HCT116 (cell line): ENCODE measurements around the gene KANSL1. TPM values are rescaled to one million over a fixed set of nuclear protein-coding genes. Genes with fewer than 3 reads are reported as not detected.

Experiments
- ATAC-seq: fragments of 200-7000 bp; cut with Tn5 transposase; 2 replicates; pipeline ENCODE4 v1.9.1; 2020; ENCODE audit warnings: mild to moderate bottlenecking, moderate library complexity
- BruUV-seq: library from RNA; stranded (reverse); fragments of 400-500 nt; replicated peaks from 2 replicates; lab custom pipeline; 2021; lab: Mats Ljungman, UMichigan
- CTCF ChIA-PET: fragments of 300-600 bp; sonication (Branson Sonifier 250); formaldehyde crosslinking; loops from one replicate; lab custom pipeline; 2021; ENCODE audit warnings: antibody characterized with exemption; lab: Charles Lee
- POLR2A ChIA-PET: fragments of 300-600, 350-600 bp; sonication (Branson Sonifier 250); formaldehyde crosslinking; loops from one replicate; lab custom pipeline; 2021; ENCODE audit warnings: antibody characterized with exemption; lab: Charles Lee
- RAD21 ChIA-PET, 2 experiments: fragments of 300-600 bp; sonication (Branson Sonifier 250); formaldehyde crosslinking; loops; one replicate each; lab custom pipeline; 2023; ENCODE audit warnings: low total read pairs in 2 of 2; ENCODE audit not compliant: uncharacterized antibody in 2 of 2, unreplicated experiment in 2 of 2, low non-redundant PET in 1 of 2; lab: Charles Lee
- DNase-seq: peaks from one replicate; pipeline ENCODE4 v3.0.0-alpha.2; 2010; ENCODE audit warnings: low read depth, low spot score
- H2AFZ ChIP-seq: fragments of 200-600 bp; shearing (Covaris generic), sonication (generic); 2 replicates; pipeline ENCODE4 v1.6.1; 2017; ENCODE audit warnings: low read depth, mixed run types, mixed read lengths, antibody characterized with exemption, low read length; ENCODE audit not compliant: poor library complexity, severe bottlenecking
- H3K27ac ChIP-seq: 2 replicates; pipeline ENCODE4 v1.5.1; 2012; ENCODE audit warnings: low read depth, low read length
- H3K27me3 ChIP-seq: fragments of 200-600 bp; sonication (generic); 2 replicates; pipeline ENCODE4 v1.6.1; 2016; ENCODE audit warnings: mixed run types, low read length, mixed read lengths; ENCODE audit not compliant: insufficient read depth
- H3K36me3 ChIP-seq, 2 experiments: fragments of 200-500 bp in 1 of 2; fragments of 200-600 bp in 1 of 2; sonication (Bioruptor generic) in 1 of 2; sonication (generic) in 1 of 2; 2 replicates each; pipeline versions ENCODE4 v1.5.1 to v1.6.1; 2014 to 2016; ENCODE audit warnings: low read length in 2 of 2, inconsistent platforms in 1 of 2, mixed read lengths in 1 of 2, mixed run types in 1 of 2; ENCODE audit not compliant: insufficient read depth in 2 of 2, control insufficient read depth in 1 of 2
- H3K4me1 ChIP-seq, 2 experiments: fragments of 200-600 bp in 1 of 2; sonication (generic) in 1 of 2; 2 replicates each; pipeline versions ENCODE4 v1.5.1 to v1.6.1; 2012 to 2017; ENCODE audit warnings: low read length in 2 of 2, inconsistent platforms in 1 of 2, mild to moderate bottlenecking in 1 of 2, mixed read lengths in 1 of 2, mixed run types in 1 of 2, moderate library complexity in 1 of 2; ENCODE audit not compliant: insufficient read depth in 2 of 2, control insufficient read depth in 1 of 2
- H3K4me2 ChIP-seq: fragments of 200-600 bp; sonication (generic); 2 replicates; pipeline ENCODE4 v1.6.1; 2017; ENCODE audit warnings: mixed run types, low read length, mixed read lengths
- H3K4me3 ChIP-seq, 2 experiments: fragments of 200-600 bp in 1 of 2; sonication (generic) in 1 of 2; replicated peaks in 1 of 2; 2 replicates each; pipeline ENCODE4 v1.5.1; 2011 to 2016; ENCODE audit warnings: low read length in 2 of 2, control low read depth in 1 of 2, low read depth in 1 of 2, mild to moderate bottlenecking in 1 of 2, mixed read lengths in 1 of 2, mixed run types in 1 of 2
- H3K79me2 ChIP-seq: fragments of 200-600 bp; sonication (generic); 2 replicates; pipeline ENCODE4 v1.6.1; 2017; ENCODE audit warnings: mild to moderate bottlenecking, mixed run types, low read length, moderate library complexity, mixed read lengths; ENCODE audit not compliant: insufficient read depth
- H3K9ac ChIP-seq: fragments of 200-600 bp; sonication (generic); 2 replicates; pipeline ENCODE4 v1.6.1; 2016; ENCODE audit warnings: low read length, mixed read lengths
- H3K9me2 ChIP-seq: fragments of 200-600 bp; sonication (generic), shearing (Covaris generic); 2 replicates; pipeline ENCODE4 v1.6.1; 2017; ENCODE audit warnings: mixed run types, mild to moderate bottlenecking, moderate library complexity; ENCODE audit not compliant: insufficient read depth
- H3K9me3 ChIP-seq, 2 experiments: fragments of 200-500 bp in 1 of 2; fragments of 200-600 bp in 1 of 2; sonication (Bioruptor generic) in 1 of 2; sonication (generic) in 1 of 2; 2 replicates each; pipeline ENCODE4 v1.6.1; 2014 to 2017; ENCODE audit warnings: low read length in 2 of 2, mixed read lengths in 2 of 2, inconsistent platforms in 1 of 2, low read depth in 1 of 2, mild to moderate bottlenecking in 1 of 2, mixed run types in 1 of 2, moderate library complexity in 1 of 2; ENCODE audit not compliant: control insufficient read depth in 1 of 2, insufficient read depth in 1 of 2
- H4K20me1 ChIP-seq: fragments of 200-600 bp; sonication (generic), shearing (Covaris generic); 2 replicates; pipeline ENCODE4 v1.6.1; 2017; ENCODE audit warnings: mixed run types, mild to moderate bottlenecking, moderate library complexity; ENCODE audit not compliant: insufficient read depth
- CBX3 ChIP-seq: IDR thresholded peaks from 2 replicates; pipeline ENCODE4 v1.6.1; 2012; ENCODE audit warnings: low read depth
- EGR1 ChIP-seq: IDR thresholded peaks from 2 replicates; pipeline ENCODE4 v1.6.1; 2012; ENCODE audit warnings: low read depth
- EZH2 ChIP-seq: fragments of 200-600 bp; sonication (generic); IDR thresholded peaks from 2 replicates; pipeline ENCODE4 v1.6.1; 2017; ENCODE audit warnings: antibody characterized with exemption, mixed run types
- EZH2phosphoT487 ChIP-seq: fragments of 200-600 bp; IDR thresholded peaks from 2 replicates; pipeline ENCODE4 v1.6.1; 2018; ENCODE audit warnings: antibody characterized with exemption, borderline replicate concordance
- SRF ChIP-seq: IDR thresholded peaks from 2 replicates; pipeline ENCODE4 v1.6.1; 2012; ENCODE audit warnings: low read depth
- YY1 ChIP-seq: IDR thresholded peaks from 2 replicates; pipeline ENCODE4 v1.6.1; 2011; ENCODE audit warnings: low read length, low read depth, moderate library complexity, mild to moderate bottlenecking; ENCODE audit not compliant: insufficient replicate concordance; ENCODE audit errors: extremely low read depth
- ZNF274 ChIP-seq: fragments of 200-500 bp; sonication (Bioruptor generic); IDR thresholded peaks from 2 replicates; pipeline ENCODE4 v1.6.1; 2014; ENCODE audit warnings: mild to moderate bottlenecking, low read depth, low read length, inconsistent platforms
- intact Hi-C: fragments of 100-400 bp; cut with micrococcal nuclease; formaldehyde crosslinking; loops from 2 replicates; pipeline ENCODE4 v1.10.0; 2022
- total RNA-seq: library from RNA; stranded (reverse); gene quantifications from one replicate; pipeline ENCODE4 v1.2.1, GENCODE V29; 2021; ENCODE audit not compliant: unreplicated experiment
- TF ChIP-seq, protein P1 (sequence below): IDR thresholded peaks from 2 replicates; pipeline ENCODE4 v1.6.1; 2012
- TF ChIP-seq, protein P2 (sequence below): IDR thresholded peaks from 2 replicates; pipeline ENCODE4 v1.6.1; 2012; ENCODE audit warnings: low read depth

KANSL1 gene
- total RNA-seq, 1 experiment from 2014 or later = 77.5 TPM

DNA sequence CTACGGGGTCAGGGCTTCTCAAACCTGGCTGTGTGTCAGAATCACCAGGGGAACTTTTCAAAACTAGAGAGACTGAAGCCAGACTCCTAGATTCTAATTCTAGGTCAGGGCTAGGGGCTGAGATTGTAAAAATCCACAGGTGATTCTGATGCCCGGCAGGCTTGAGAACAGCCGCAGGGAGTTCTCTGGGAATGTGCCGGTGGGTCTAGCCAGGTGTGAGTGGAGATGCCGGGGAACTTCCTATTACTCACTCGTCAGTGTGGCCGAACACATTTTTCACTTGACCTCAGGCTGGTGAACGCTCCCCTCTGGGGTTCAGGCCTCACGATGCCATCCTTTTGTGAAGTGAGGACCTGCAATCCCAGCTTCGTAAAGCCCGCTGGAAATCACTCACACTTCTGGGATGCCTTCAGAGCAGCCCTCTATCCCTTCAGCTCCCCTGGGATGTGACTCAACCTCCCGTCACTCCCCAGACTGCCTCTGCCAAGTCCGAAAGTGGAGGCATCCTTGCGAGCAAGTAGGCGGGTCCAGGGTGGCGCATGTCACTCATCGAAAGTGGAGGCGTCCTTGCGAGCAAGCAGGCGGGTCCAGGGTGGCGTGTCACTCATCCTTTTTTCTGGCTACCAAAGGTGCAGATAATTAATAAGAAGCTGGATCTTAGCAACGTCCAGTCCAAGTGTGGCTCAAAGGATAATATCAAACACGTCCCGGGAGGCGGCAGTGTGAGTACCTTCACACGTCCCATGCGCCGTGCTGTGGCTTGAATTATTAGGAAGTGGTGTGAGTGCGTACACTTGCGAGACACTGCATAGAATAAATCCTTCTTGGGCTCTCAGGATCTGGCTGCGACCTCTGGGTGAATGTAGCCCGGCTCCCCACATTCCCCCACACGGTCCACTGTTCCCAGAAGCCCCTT is 183.3 kb downstream of the KANSL1 start:
- RAD21 ChIA-PET = no interaction called here

More for the DNA sequence above, 183.3 kb downstream of the KANSL1 start:
- H3K9me3 ChIP-seq = no peaks in the 10 kb centered on the region
- CTCF ChIA-PET = no interaction called here
- H3K27ac ChIP-seq = no peak overlapping the region
- H3K79me2 ChIP-seq = no peaks in the 10 kb centered on the region
- H3K4me2 ChIP-seq = no peak overlapping the region
- POLR2A ChIA-PET = no interaction called here
- BruUV-seq = no TSS peak
- no peaks in the 10 kb centered on the region for H4K20me1 ChIP-seq
- intact Hi-C loops = no loop called here
- H3K9ac ChIP-seq = no peak overlapping the region
- DNase-seq (no peak), ATAC-seq (peak; percentile 15; the same call in 1 of the 2 replicates)
- H3K4me3 ChIP-seq = no peak overlapping the region
- no peak for TF ChIP-seq EZH2
- no peak for TF ChIP-seq EZH2phosphoT487
- TF ChIP-seq, protein P1, sequence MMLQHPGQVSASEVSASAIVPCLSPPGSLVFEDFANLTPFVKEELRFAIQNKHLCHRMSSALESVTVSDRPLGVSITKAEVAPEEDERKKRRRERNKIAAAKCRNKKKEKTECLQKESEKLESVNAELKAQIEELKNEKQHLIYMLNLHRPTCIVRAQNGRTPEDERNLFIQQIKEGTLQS = no peak
- TF ChIP-seq YY1 = no peak
- TF ChIP-seq ZNF274 = no peak
- TF ChIP-seq, protein P2, sequence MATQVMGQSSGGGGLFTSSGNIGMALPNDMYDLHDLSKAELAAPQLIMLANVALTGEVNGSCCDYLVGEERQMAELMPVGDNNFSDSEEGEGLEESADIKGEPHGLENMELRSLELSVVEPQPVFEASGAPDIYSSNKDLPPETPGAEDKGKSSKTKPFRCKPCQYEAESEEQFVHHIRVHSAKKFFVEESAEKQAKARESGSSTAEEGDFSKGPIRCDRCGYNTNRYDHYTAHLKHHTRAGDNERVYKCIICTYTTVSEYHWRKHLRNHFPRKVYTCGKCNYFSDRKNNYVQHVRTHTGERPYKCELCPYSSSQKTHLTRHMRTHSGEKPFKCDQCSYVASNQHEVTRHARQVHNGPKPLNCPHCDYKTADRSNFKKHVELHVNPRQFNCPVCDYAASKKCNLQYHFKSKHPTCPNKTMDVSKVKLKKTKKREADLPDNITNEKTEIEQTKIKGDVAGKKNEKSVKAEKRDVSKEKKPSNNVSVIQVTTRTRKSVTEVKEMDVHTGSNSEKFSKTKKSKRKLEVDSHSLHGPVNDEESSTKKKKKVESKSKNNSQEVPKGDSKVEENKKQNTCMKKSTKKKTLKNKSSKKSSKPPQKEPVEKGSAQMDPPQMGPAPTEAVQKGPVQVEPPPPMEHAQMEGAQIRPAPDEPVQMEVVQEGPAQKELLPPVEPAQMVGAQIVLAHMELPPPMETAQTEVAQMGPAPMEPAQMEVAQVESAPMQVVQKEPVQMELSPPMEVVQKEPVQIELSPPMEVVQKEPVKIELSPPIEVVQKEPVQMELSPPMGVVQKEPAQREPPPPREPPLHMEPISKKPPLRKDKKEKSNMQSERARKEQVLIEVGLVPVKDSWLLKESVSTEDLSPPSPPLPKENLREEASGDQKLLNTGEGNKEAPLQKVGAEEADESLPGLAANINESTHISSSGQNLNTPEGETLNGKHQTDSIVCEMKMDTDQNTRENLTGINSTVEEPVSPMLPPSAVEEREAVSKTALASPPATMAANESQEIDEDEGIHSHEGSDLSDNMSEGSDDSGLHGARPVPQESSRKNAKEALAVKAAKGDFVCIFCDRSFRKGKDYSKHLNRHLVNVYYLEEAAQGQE = no peak
- TF ChIP-seq EGR1 = no peak
- no peak for TF ChIP-seq SRF
- TF ChIP-seq CBX3 = no peak
- no peaks in the 10 kb centered on the region for H3K4me1 ChIP-seq
- no peaks in the 10 kb centered on the region for H3K27me3 ChIP-seq
- no peaks in the 10 kb centered on the region for H3K9me2 ChIP-seq
- no peak overlapping the region for H2AFZ ChIP-seq
- H3K36me3 ChIP-seq = no peaks in the 10 kb centered on the region
